Vagina (tissue), 2 donors: Measurements from ENCODE around the gene JCAD. TPM values are rescaled to one million over a fixed set of nuclear protein-coding genes. Genes with fewer than 3 reads are reported as not detected.

Source experiments
- DNase-seq, 2 donors: peaks; one replicate each; pipeline ENCODE4 v3.0.0-alpha.2; 2017; ENCODE audit errors: extremely low spot score in 2 of 2
- H3K27ac ChIP-seq: fragments of 200-600 bp; sonication (generic); one replicate; pipeline ENCODE4 v1.5.1; 2019
- H3K27me3 ChIP-seq: fragments of 200-600 bp; sonication (generic); one replicate; pipeline ENCODE4 v1.5.1; 2019
- H3K36me3 ChIP-seq, 2 donors: fragments of 200-600 bp; sonication (generic); one replicate each; pipeline ENCODE4 v1.5.1; 2017 to 2019
- H3K4me1 ChIP-seq: fragments of 200-600 bp; sonication (generic); one replicate; pipeline ENCODE4 v1.5.1; 2019
- H3K4me3 ChIP-seq, 2 donors: fragments of 200-600 bp; sonication (generic); 1 replicate in 1 of 2; 2 replicates in 1 of 2; pipeline ENCODE4 v1.5.1; 2016 to 2019
- H3K9me3 ChIP-seq: fragments of 200-600 bp; sonication (generic); one replicate; pipeline ENCODE4 v1.5.1; 2019
- POLR2A ChIP-seq, 2 donors: fragments of 450-650 bp; IDR thresholded peaks; one replicate each; pipeline ENCODE4 v1.6.1; 2017; ENCODE audit warnings: antibody characterized with exemption in 2 of 2, mild to moderate bottlenecking in 2 of 2, moderate library complexity in 2 of 2
- POLR2AphosphoS5 ChIP-seq, 2 donors: sonication (generic); formaldehyde crosslinking; IDR thresholded peaks; one replicate each; pipeline ENCODE4 v1.9.0; 2017; ENCODE audit warnings: antibody characterized with exemption in 2 of 2, mild to moderate bottlenecking in 2 of 2, low read depth in 1 of 2; ENCODE audit not compliant: insufficient read depth in 1 of 2
- intact Hi-C: fragments of 100-400 bp; cut with DNase I; formaldehyde crosslinking; loops from one replicate; pipeline ENCODE4 v1.15.1; 2023
- total RNA-seq: library from RNA; depleted of rRNA; stranded (reverse); fragments of >200 nt; gene quantifications from one replicate; pipeline ENCODE4 v1.2.3, GENCODE V29; 2016
- TF ChIP-seq, protein P1 (sequence below), 3 experiments: fragments of 450-650 bp in 2 of 3; fragments of 200-600 bp in 1 of 3; sonication (generic) in 1 of 3; IDR thresholded peaks; one replicate each; pipeline ENCODE4 v1.5.1; 2017 to 2019; ENCODE audit warnings: antibody characterized with exemption in 3 of 3, mild to moderate bottlenecking in 2 of 3, moderate library complexity in 2 of 3

JCAD gene
- total RNA-seq, 1 donor from 2014 or later = 40.3 TPM

DNA sequence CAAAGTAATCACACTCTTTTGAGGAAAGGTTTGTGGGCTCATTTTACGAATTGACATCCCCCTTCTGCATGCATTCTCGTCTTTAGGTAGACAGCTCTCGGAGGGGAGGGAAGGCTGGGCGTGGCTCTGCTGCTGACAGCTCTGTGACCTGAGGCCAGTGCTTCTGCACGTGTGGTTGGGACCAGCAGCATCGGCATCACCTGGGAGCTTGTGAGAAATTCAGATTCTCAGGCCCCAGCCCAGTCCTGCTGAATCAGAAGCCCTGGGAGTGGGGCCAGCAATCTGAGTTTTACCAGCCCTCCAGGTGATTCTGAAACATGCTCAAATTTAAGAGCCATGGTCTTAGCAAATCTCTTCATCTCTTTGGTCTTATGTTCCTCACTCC, 89.4 kb downstream of the JCAD start:
- H3K9me3 ChIP-seq = no peaks in the 10 kb centered on the region
- intact Hi-C loops = no loop called here
- TF ChIP-seq POLR2AphosphoS5 (IDR thresholded peaks at IDR 0.05; ENCODE audit: insufficient read depth in 1 of 2, low read depth in 1 of 2) = no peak
- TF ChIP-seq, protein P1, sequence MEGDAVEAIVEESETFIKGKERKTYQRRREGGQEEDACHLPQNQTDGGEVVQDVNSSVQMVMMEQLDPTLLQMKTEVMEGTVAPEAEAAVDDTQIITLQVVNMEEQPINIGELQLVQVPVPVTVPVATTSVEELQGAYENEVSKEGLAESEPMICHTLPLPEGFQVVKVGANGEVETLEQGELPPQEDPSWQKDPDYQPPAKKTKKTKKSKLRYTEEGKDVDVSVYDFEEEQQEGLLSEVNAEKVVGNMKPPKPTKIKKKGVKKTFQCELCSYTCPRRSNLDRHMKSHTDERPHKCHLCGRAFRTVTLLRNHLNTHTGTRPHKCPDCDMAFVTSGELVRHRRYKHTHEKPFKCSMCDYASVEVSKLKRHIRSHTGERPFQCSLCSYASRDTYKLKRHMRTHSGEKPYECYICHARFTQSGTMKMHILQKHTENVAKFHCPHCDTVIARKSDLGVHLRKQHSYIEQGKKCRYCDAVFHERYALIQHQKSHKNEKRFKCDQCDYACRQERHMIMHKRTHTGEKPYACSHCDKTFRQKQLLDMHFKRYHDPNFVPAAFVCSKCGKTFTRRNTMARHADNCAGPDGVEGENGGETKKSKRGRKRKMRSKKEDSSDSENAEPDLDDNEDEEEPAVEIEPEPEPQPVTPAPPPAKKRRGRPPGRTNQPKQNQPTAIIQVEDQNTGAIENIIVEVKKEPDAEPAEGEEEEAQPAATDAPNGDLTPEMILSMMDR (IDR thresholded peaks at IDR 0.05) = no peak
- no peak for TF ChIP-seq POLR2A (IDR thresholded peaks at IDR 0.05)
- no peak overlapping the region for H3K4me3 ChIP-seq
- no peak overlapping the region for H3K27ac ChIP-seq
- no peaks in the 10 kb centered on the region for H3K4me1 ChIP-seq
- no peaks in the 10 kb centered on the region for H3K36me3 ChIP-seq
- DNase-seq = no peak
- H3K27me3 ChIP-seq = no peaks in the 10 kb centered on the region

DNA sequence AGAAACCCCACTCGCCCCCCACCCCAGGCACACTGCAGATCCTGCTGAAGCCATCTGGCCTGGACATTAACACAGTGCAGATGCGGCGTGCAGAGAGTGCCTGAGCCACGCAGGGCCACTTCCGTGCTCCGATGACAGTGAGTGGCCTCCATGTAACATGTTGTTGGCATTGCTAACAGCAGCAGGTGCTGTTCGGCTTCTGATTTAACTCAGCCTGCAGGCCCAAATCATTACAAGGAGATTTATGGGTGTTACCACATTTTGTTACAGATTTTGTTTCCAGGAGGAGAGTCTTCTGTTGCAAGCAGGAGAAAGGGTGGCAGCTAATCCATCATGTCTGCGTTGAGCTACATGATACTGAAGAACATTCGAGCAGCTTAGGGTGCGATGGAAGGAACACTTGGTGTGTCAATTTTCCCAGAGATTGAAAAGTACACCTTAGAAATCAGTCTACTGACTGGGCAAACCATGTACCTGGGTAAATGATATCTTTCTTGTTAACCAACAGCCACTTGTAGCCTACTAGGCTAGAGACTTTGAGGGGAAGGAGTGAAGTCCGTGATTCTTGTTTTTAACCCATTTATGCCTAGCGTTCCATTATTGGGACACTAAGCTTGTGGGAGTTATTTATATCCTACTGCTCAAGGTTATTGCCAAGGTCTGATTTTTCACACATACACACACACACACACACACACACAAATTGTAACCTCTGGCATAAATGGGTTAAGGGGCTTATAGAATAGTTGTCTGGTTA, 90.0 kb downstream of the JCAD start:
- DNase-seq = no peak
- Histone ChIP-seq H3K27me3 (no peaks in the 10 kb centered on the region), H3K9me3 (no peaks in the 10 kb centered on the region), H3K4me3 (no peak overlapping the region), H3K36me3 (no peaks in the 10 kb centered on the region), H3K4me1 (no peaks in the 10 kb centered on the region), H3K27ac (no peak overlapping the region)
- intact Hi-C loops = no loop called here
- TF ChIP-seq, protein P1 (IDR thresholded peaks at IDR 0.05) = no peak
- TF ChIP-seq POLR2AphosphoS5 (IDR thresholded peaks at IDR 0.05; ENCODE audit: insufficient read depth in 1 of 2, low read depth in 1 of 2) (no peak), POLR2A (IDR thresholded peaks at IDR 0.05) (no peak)

DNA sequence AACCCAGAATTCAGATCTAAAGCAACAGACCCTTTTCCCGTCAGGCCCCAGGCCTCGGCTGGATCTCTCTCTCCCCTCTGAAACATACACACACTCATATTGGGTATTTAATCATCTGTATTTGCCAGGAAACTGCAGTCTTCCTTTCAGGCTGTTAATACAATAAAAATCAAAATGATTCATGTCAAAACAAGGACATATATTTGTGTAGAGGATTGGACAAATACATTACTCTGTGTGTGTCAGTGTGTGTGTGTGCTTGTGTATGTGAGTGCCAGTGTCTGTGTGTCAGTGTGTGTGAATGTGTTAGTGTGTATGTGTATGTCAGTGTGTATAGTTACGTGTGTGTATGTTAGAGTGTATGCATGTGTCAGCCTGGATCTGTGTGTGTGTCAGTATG, 90.8 kb downstream of the JCAD start:
- TF ChIP-seq, protein P1 (IDR thresholded peaks at IDR 0.05) = no peak
- no peak for TF ChIP-seq POLR2A (IDR thresholded peaks at IDR 0.05)
- no peak for TF ChIP-seq POLR2AphosphoS5 (IDR thresholded peaks at IDR 0.05; ENCODE audit: insufficient read depth in 1 of 2, low read depth in 1 of 2)
- Histone ChIP-seq H3K27ac (no peak overlapping the region), H3K36me3 (no peaks in the 10 kb centered on the region), H3K4me1 (no peaks in the 10 kb centered on the region), H3K27me3 (no peaks in the 10 kb centered on the region), H3K9me3 (no peaks in the 10 kb centered on the region), H3K4me3 (no peak overlapping the region)
- DNase-seq = no peak
- intact Hi-C loops = no loop called here

DNA sequence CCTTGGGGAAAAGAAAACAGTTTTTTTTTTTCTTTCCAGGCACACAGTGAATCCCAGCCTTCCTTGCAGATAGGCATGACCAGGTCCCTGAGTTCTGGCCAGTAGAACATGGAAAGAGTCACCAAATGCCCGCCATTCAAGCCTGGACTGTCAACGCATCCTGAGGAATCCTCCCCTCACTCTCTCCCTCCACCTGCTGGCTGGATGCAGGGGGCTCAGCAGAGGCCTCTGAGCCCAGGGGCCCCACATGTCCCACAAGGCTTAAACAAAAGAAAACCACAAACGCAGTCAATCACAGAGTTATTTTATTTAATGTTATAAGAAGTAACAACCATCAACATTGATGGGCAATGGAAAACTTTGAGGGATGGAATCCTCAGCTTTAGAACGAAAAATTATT, 93.1 kb downstream of the JCAD start:
- intact Hi-C loops = no loop called here
- TF ChIP-seq, protein P1 (IDR thresholded peaks at IDR 0.05) = no peak
- TF ChIP-seq POLR2A (IDR thresholded peaks at IDR 0.05) = no peak
- TF ChIP-seq POLR2AphosphoS5 (IDR thresholded peaks at IDR 0.05; ENCODE audit: insufficient read depth in 1 of 2, low read depth in 1 of 2) = no peak
- Histone ChIP-seq H3K27me3 (no peaks in the 10 kb centered on the region), H3K4me1 (no peaks in the 10 kb centered on the region), H3K9me3 (no peaks in the 10 kb centered on the region), H3K27ac (no peak overlapping the region), H3K4me3 (no peak overlapping the region), H3K36me3 (no peaks in the 10 kb centered on the region)
- no peak for DNase-seq
